Measurements from ENCODE around the gene PRKD3. TPM values are rescaled to one million over a fixed set of nuclear protein-coding genes. Genes with fewer than 3 reads are reported as not detected.

The PRKD3 gene
- total and polyA plus RNA-seq, 2 of the 13 experiments (the other 11 are each of a cell fraction or from before 2014, with no cell fraction given): 11.6 to 38.4 TPM

GRCh38 chr2:37323781-37324535 lies 675 bp downstream of the PRKD3 start (continued):
- TF ChIP-seq ZNF276 (CRISPR knock-in tag; IDR thresholded peaks at IDR 0.05; ENCODE audit: low read depth): no peak
- no peak for TF ChIP-seq ATF1 (CRISPR knock-in tag; IDR thresholded peaks at IDR 0.05)
- TF ChIP-seq ZNF615 (CRISPR knock-in tag; IDR thresholded peaks at IDR 0.05; ENCODE audit: borderline replicate concordance): no peak
- no peak for TF ChIP-seq MAFK (conservative IDR thresholded peaks at IDR 0.05 in 1 of 2, IDR thresholded peaks at IDR 0.05 in 1 of 2; ENCODE audit: low read length in 2 of 2)
- TF ChIP-seq ZNF510 (CRISPR knock-in tag; IDR thresholded peaks at IDR 0.05; ENCODE audit: low read depth): no peak
- no peak for TF ChIP-seq HDAC6 (IDR thresholded peaks at IDR 0.05; ENCODE audit: low read depth, low read length)
- TF ChIP-seq ZNF331 (CRISPR knock-in tag; IDR thresholded peaks at IDR 0.05): peak; percentile 42; the same call in 1 of the 2 replicates
- no peak for TF ChIP-seq ZNF225 (CRISPR knock-in tag; IDR thresholded peaks at IDR 0.05)
- no peak; the same call in 1 of the 2 replicates for TF ChIP-seq ZGPAT (CRISPR knock-in tag; IDR thresholded peaks at IDR 0.05)
- peak; percentile 62 for TF ChIP-seq UBTF (CRISPR knock-in tag; IDR thresholded peaks at IDR 0.05)
- peak; percentile 50; the same call in 1 of the 2 replicates for TF ChIP-seq ZNF142 (CRISPR knock-in tag; IDR thresholded peaks at IDR 0.05)
- TF ChIP-seq FOXC1 (CRISPR knock-in tag; IDR thresholded peaks at IDR 0.05; ENCODE audit: borderline replicate concordance): peak; percentile 76
- peak; percentile 39; the same call in 1 of the 2 replicates for TF ChIP-seq ARNT2 (CRISPR knock-in tag; IDR thresholded peaks at IDR 0.05; ENCODE audit: low read depth)
- TF ChIP-seq ZNF644 (CRISPR knock-in tag; IDR thresholded peaks at IDR 0.05; ENCODE audit: low read depth): no peak
- TF ChIP-seq FOXA1 (IDR thresholded peaks at IDR 0.05): no peak
- TF ChIP-seq FOXA1 (CRISPR knock-in tag; IDR thresholded peaks at IDR 0.05): no peak
- no peak for TF ChIP-seq NFE2L1 (CRISPR knock-in tag; IDR thresholded peaks at IDR 0.05; ENCODE audit: borderline replicate concordance)
- no peak for TF ChIP-seq ZNF296 (CRISPR knock-in tag; conservative IDR thresholded peaks at IDR 0.05)
